C4-2B (cell line): ENCODE results near the gene MARVELD3.
"Not testable (repeated sequence)": the region's sequence is repeated elsewhere in the genome, so short reads cannot be mapped to it uniquely, and the experiment has no call there.

Source experiments
- H3K27ac ChIP-seq: fragments of 450-650 bp; 2 replicates; pipeline ENCODE4 v1.5.1; 2017
- CTCF ChIP-seq: fragments of 450-650 bp; conservative IDR thresholded peaks from 2 replicates; pipeline ENCODE4 v1.5.1; 2017; ENCODE audit warnings: mild to moderate bottlenecking
- ZFX ChIP-seq: fragments of 450-650 bp; IDR thresholded peaks from 2 replicates; pipeline ENCODE4 v1.6.1; 2017

MARVELD3 gene

GRCh38 chr16:71593048-71593999 is 32.7 kb upstream of the MARVELD3 start:
- H3K27ac ChIP-seq: peak overlapping the region; percentile 53; the same call in 1 of the 2 replicates
- TF ChIP-seq CTCF: no peak
- no peak for TF ChIP-seq ZFX

GRCh38 chr16:71594000-71594646 is 31.9 kb upstream of the MARVELD3 start:
- TF ChIP-seq ZFX (no peak), CTCF (no peak)
- peak overlapping the region; percentile 53; the same call in 1 of the 2 replicates for H3K27ac ChIP-seq

GRCh38 chr16:71595340-71595826 is 30.6 kb upstream of the MARVELD3 start:
- peak overlapping the region; percentile 19; the same call in 1 of the 2 replicates for H3K27ac ChIP-seq

GRCh38 chr16:71598426-71598825 is 27.6 kb upstream of the MARVELD3 start:
- not testable (repeated sequence) for H3K27ac ChIP-seq

GRCh38 chr16:71600822-71601221 is 25.2 kb upstream of the MARVELD3 start:
- no peak for TF ChIP-seq ZFX
- no peak for TF ChIP-seq CTCF

GRCh38 chr16:71609066-71609465 is 16.9 kb upstream of the MARVELD3 start:
- no peak overlapping the region for H3K27ac ChIP-seq
- no peak for TF ChIP-seq CTCF
- no peak for TF ChIP-seq ZFX

More at GRCh38 chr16:71600822-71601221, 25.2 kb upstream of the MARVELD3 start:
- H3K27ac ChIP-seq: no peak overlapping the region

- H3K27ac ChIP-seq: no peak overlapping the region
- TF ChIP-seq ZFX (no peak), CTCF (no peak)
These were observed 15.5 kb upstream of the MARVELD3 start for GRCh38 chr16:71610447-71610846.
